HL-60 (cell line): ENCODE data around the gene ZPR1.

ENCODE experiments used
- DNase-seq, 2 experiments: peaks; one replicate each; pipeline ENCODE4 v3.0.0-alpha.2; 2010 to 2020; ENCODE audit warnings: low read depth in 1 of 2, low spot score in 1 of 2
- H3K27ac ChIP-seq: fragments of 250-450 bp; sonication (Bioruptor Pico); replicated peaks from 2 replicates; pipeline ENCODE4 v1.5.1; 2020; ENCODE audit warnings: mild to moderate bottlenecking, moderate library complexity
- H3K27me3 ChIP-seq: fragments of 250-450 bp; sonication (Bioruptor Pico); 2 replicates; pipeline ENCODE4 v1.5.1; 2021; ENCODE audit warnings: mild to moderate bottlenecking, moderate library complexity; ENCODE audit not compliant: insufficient read depth, poor library complexity, severe bottlenecking
- H3K4me3 ChIP-seq: replicated peaks from 2 replicates; pipeline ENCODE4 v1.5.1; 2011; ENCODE audit warnings: mild to moderate bottlenecking, control low read depth, low read length; ENCODE audit not compliant: insufficient read depth
- CTCF ChIP-seq: IDR thresholded peaks from one replicate; pipeline ENCODE4 v1.5.1; 2011; ENCODE audit warnings: low read length, control low read depth, inconsistent platforms; ENCODE audit not compliant: insufficient read depth
- GABPA ChIP-seq: IDR thresholded peaks from 2 replicates; pipeline ENCODE4 v1.6.1; 2012; ENCODE audit warnings: low read depth
- POLR2AphosphoS5 ChIP-seq: IDR thresholded peaks from 2 replicates; pipeline ENCODE4 v1.6.1; 2012; ENCODE audit warnings: low read depth
- REST ChIP-seq: IDR thresholded peaks from 2 replicates; pipeline ENCODE4 v1.6.1; 2012; ENCODE audit warnings: low read depth; ENCODE audit not compliant: insufficient replicate concordance
- SPI1 ChIP-seq: IDR thresholded peaks from 2 replicates; pipeline ENCODE4 v1.6.1; 2012; ENCODE audit warnings: low read depth, mild to moderate bottlenecking, borderline replicate concordance
- long read RNA-seq: library from polyadenylated mRNA; unstranded; transcript quantifications from one replicate; pipeline ENCODE4 v2.0.0, GENCODE V29; 2020

ZPR1 gene
- long read RNA-seq, full-length matches to known transcripts, result 389 of 405 reads
- long read RNA-seq, partial matches to known transcripts, result 5 of 405 reads
- long read RNA-seq, other reads (novel, unspliced or antisense), result 11 of 405 reads

- Histone ChIP-seq H3K4me3 (peak within 1 kb of the TSS; percentile 92), H3K27me3 (no peaks in the 10 kb centered on the region), H3K27ac (peak within 1 kb of the TSS; percentile 70)
- DNase-seq, result peak; percentile 59 to 81
- no peak for TF ChIP-seq CTCF
- no peak for TF ChIP-seq REST
- TF ChIP-seq GABPA, result peak; percentile 82
- no peak for TF ChIP-seq SPI1
- TF ChIP-seq POLR2AphosphoS5, result peak; percentile 74; the same call in 1 of the 2 replicates
These were observed at the start of gene ZPR1 for GRCh38 chr11:116787786-116788486. ZPR1 (minus strand) TSS chr11:116788023; CDS start chr11:116787990, 33 bp downstream.

- no peak overlapping the region for H3K27ac ChIP-seq
- no peak for DNase-seq
- H3K27me3 ChIP-seq, result no peaks in the 10 kb centered on the region
- no peak for TF ChIP-seq GABPA
- TF ChIP-seq SPI1, result no peak
- TF ChIP-seq REST, result no peak
- TF ChIP-seq POLR2AphosphoS5, result no peak
- no peak for TF ChIP-seq CTCF
- no peak overlapping the region for H3K4me3 ChIP-seq
These were observed 48.8 kb upstream of the ZPR1 start for GRCh38 chr11:116836632-116836991.

GRCh38 chr11:116835791-116836631 is 48.2 kb upstream of the ZPR1 start:
- peak overlapping the region; percentile 66 for H3K27ac ChIP-seq
- H3K27me3 ChIP-seq, result no peaks in the 10 kb centered on the region
- H3K4me3 ChIP-seq, result peak overlapping the region; percentile 27
- peak; percentile 82 to 83 for DNase-seq
- TF ChIP-seq REST, result no peak
- peak; percentile 35 for TF ChIP-seq POLR2AphosphoS5
- TF ChIP-seq CTCF, result peak; percentile 62
- TF ChIP-seq GABPA, result no peak
- no peak for TF ChIP-seq SPI1
